ENCODE measurements around the gene RFPL1.

DNA sequence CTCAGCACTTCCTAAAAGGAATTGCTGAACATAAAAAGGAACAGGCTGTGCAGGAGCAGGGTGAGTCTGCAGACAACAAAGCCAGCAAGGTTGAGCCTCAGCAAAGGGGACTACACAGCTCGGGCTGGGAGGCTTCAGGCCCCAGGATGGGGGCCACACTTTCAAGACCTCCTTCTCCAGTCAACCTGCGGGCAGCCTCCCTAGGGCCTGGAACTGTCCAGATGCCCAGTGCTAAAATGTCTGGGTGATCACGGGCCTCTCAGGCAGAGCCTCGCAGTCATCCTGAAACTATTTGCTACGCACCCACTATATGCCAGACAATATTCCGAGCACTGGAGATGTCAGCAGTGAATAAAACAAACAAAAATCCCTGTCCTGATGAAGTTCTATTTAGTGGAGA is 37.7 kb downstream of the RFPL1 start:
- TF ChIP-seq EP300 (IDR thresholded peaks at IDR 0.05), result no peak
- TF ChIP-seq, protein P1, sequence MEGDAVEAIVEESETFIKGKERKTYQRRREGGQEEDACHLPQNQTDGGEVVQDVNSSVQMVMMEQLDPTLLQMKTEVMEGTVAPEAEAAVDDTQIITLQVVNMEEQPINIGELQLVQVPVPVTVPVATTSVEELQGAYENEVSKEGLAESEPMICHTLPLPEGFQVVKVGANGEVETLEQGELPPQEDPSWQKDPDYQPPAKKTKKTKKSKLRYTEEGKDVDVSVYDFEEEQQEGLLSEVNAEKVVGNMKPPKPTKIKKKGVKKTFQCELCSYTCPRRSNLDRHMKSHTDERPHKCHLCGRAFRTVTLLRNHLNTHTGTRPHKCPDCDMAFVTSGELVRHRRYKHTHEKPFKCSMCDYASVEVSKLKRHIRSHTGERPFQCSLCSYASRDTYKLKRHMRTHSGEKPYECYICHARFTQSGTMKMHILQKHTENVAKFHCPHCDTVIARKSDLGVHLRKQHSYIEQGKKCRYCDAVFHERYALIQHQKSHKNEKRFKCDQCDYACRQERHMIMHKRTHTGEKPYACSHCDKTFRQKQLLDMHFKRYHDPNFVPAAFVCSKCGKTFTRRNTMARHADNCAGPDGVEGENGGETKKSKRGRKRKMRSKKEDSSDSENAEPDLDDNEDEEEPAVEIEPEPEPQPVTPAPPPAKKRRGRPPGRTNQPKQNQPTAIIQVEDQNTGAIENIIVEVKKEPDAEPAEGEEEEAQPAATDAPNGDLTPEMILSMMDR (IDR thresholded peaks at IDR 0.05), result no peak
- no peak for TF ChIP-seq POLR2A (IDR thresholded peaks at IDR 0.05)
- no peak for TF ChIP-seq POLR2AphosphoS5 (IDR thresholded peaks at IDR 0.05)

All from gastroesophageal sphincter (tissue), 3 donors.